Measurements from ENCODE around the gene PSME2. TPM values are rescaled to one million over a fixed set of nuclear protein-coding genes. Genes with fewer than 3 reads are reported as not detected.
A peak's percentile ranks its signal among the peaks of the same experiment; 100 is the strongest.

PSME2 gene
- total RNA-seq: 100 to 1,000 TPM in 5 of 8 experiments, 10 to 100 TPM in 3; 77.2 to 504 (median 129) TPM

- ATAC-seq (replicated peaks in 6 of 8): peak; percentile 52 to 77 (median 72)
- Histone ChIP-seq H3K27ac (peak within 1 kb of the TSS; percentile 70 to 89), H3K4me3 (peak within 1 kb of the TSS; percentile 59 to 87 (median 72)), H3K4me1 (replicated peaks in 1 of 2) (peaks cover 10 to 11% of the 10 kb centered on the region in 2 donors)
- in situ Hi-C loops (cut with MboI; ENCODE audit: low pct_unique_long_range_greater_than_20kb in 2 of 9, low sequenced_read_pairs in 9 of 9, unreplicated experiment in 9 of 9): no loop called here
- WGBS, 10 experiments: no CpG with 5 or more reads among the region's 25 CpGs
Observed at GRCh38 chr14:24146453-24146977, at the start of gene PSME2. Gene PSME2, minus strand, starts transcription at chr14:24146610. Its CDS starts 29 bp downstream, at chr14:24146581.

- Histone ChIP-seq H3K4me1 (replicated peaks in 1 of 2) (peaks cover 14 to 19% of the 10 kb centered on the region in 2 donors), H3K27ac (peak within 1 kb of the TSS; percentile 99 to 100), H3K4me3 (peak within 1 kb of the TSS; percentile 76 to 82 (median 79))
- peak; percentile 87 to 94 (median 92) for ATAC-seq (replicated peaks in 6 of 8)
- in situ Hi-C loops (cut with MboI; ENCODE audit: low pct_unique_long_range_greater_than_20kb in 2 of 9, low sequenced_read_pairs in 9 of 9, unreplicated experiment in 9 of 9): no loop called here
- whole genome bisulfite sequencing, 10 experiments: 0 to 3% (median 1%) methylated on average over 2 to 15 of the region's 89 CpGs; no CpG with 5 or more reads in 7 of the 10 experiments
Observed at GRCh38 chr14:24195186-24196070, 49.0 kb upstream of the PSME2 start, which contains the start of gene TM9SF1. Gene TM9SF1, minus strand, starts transcription at chr14:24195441. Its CDS starts 422 bp downstream, at chr14:24195019.

- Histone ChIP-seq H3K4me1 (replicated peaks in 1 of 2) (peaks cover 14 to 19% of the 10 kb centered on the region in 2 donors), H3K4me3 (peak overlapping the region; percentile 76 to 82 (median 79)), H3K27ac (peak overlapping the region; percentile 99 to 100)
- in situ Hi-C loops (cut with MboI; ENCODE audit: low pct_unique_long_range_greater_than_20kb in 2 of 9, low sequenced_read_pairs in 9 of 9, unreplicated experiment in 9 of 9): no loop called here
- WGBS, 10 experiments: 80 to 100% (median 92%) methylated on average over 1 to 3 of the region's 8 CpGs; no CpG with 5 or more reads in 7 of the 10 experiments
- no peak for ATAC-seq (replicated peaks in 6 of 8)
Observed at GRCh38 chr14:24194873-24195185, 48.4 kb upstream of the PSME2 start.

- Histone ChIP-seq H3K4me1 (replicated peaks in 1 of 2) (peaks cover 16 to 21% of the 10 kb centered on the region in 2 donors), H3K4me3 (peak overlapping the region; percentile 76 to 82 (median 79)), H3K27ac (peak overlapping the region in 1 of 2 donors; percentile 100)
- no peak for ATAC-seq (replicated peaks in 6 of 8)
- in situ Hi-C loops (cut with MboI; ENCODE audit: low pct_unique_long_range_greater_than_20kb in 2 of 9, low sequenced_read_pairs in 9 of 9, unreplicated experiment in 9 of 9): no loop called here
- WGBS, 10 experiments: 60 to 100% (median 88%) methylated on average over 1 to 5 of the region's 7 CpGs
Observed at GRCh38 chr14:24194186-24194872, 47.9 kb upstream of the PSME2 start.

- no peak for ATAC-seq (replicated peaks in 6 of 8)
- Histone ChIP-seq H3K4me1 (replicated peaks in 1 of 2) (peaks cover 19 to 26% of the 10 kb centered on the region in 2 donors), H3K27ac (no peak overlapping the region), H3K4me3 (no peak overlapping the region)
- 89 to 100% (median 100%) methylated on average over 1 to 6 of the region's 15 CpGs; no CpG with 5 or more reads in 2 of the 10 experiments for WGBS, 10 experiments
- in situ Hi-C loops (cut with MboI; ENCODE audit: low pct_unique_long_range_greater_than_20kb in 2 of 9, low sequenced_read_pairs in 9 of 9, unreplicated experiment in 9 of 9): no loop called here
Observed at GRCh38 chr14:24192933-24193332, 46.5 kb upstream of the PSME2 start.

GRCh38 chr14:24190416-24190815, 44.0 kb upstream of the PSME2 start:
- 75 to 100% (median 91%) methylated on average over 1 to 5 of the region's 10 CpGs; no CpG with 5 or more reads in 2 of the 10 experiments for WGBS, 10 experiments
- peaks cover 16 to 23% of the 10 kb centered on the region in 2 donors for H3K4me1 ChIP-seq (replicated peaks in 1 of 2)
- in situ Hi-C loops (cut with MboI; ENCODE audit: low pct_unique_long_range_greater_than_20kb in 2 of 9, low sequenced_read_pairs in 9 of 9, unreplicated experiment in 9 of 9): no loop called here
- H3K4me3 ChIP-seq: no peak overlapping the region
- H3K27ac ChIP-seq: no peak overlapping the region
- ATAC-seq (replicated peaks in 6 of 8): no peak

- Histone ChIP-seq H3K4me1 (replicated peaks in 1 of 2) (peaks cover 13 to 18% of the 10 kb centered on the region in 2 donors), H3K27ac (peak overlapping the region in 1 of 2 donors; percentile 25), H3K4me3 (no peak overlapping the region)
- ATAC-seq (replicated peaks in 6 of 8): no peak
- in situ Hi-C loops (cut with MboI; ENCODE audit: low pct_unique_long_range_greater_than_20kb in 2 of 9, low sequenced_read_pairs in 9 of 9, unreplicated experiment in 9 of 9): no loop called here
- WGBS, 10 experiments: 68 to 100% (median 91%) methylated on average over 1 to 6 of the region's 9 CpGs; no CpG with 5 or more reads in 2 of the 10 experiments
Observed at GRCh38 chr14:24189460-24189859, 43.0 kb upstream of the PSME2 start.

GRCh38 chr14:24189059-24189375, 42.6 kb upstream of the PSME2 start:
- no peak for ATAC-seq (replicated peaks in 6 of 8)
- H3K4me1 ChIP-seq (replicated peaks in 1 of 2): peaks cover 11 to 14% of the 10 kb centered on the region in 2 donors
- in situ Hi-C loops (cut with MboI; ENCODE audit: low pct_unique_long_range_greater_than_20kb in 2 of 9, low sequenced_read_pairs in 9 of 9, unreplicated experiment in 9 of 9): no loop called here
- peak overlapping the region; percentile 57 to 87 (median 72) for H3K4me3 ChIP-seq
- WGBS, 10 experiments: 0 to 17% (median 0%) methylated on average over 1 to 3 of the region's 3 CpGs; no CpG with 5 or more reads in 2 of the 10 experiments
- peak overlapping the region in 1 of 2 donors; percentile 25 for H3K27ac ChIP-seq

- Histone ChIP-seq H3K27ac (peak within 1 kb of the TSS; percentile 83 to 94), H3K4me3 (peak within 1 kb of the TSS; percentile 57 to 87 (median 72)), H3K4me1 (replicated peaks in 1 of 2) (peaks cover 11 to 14% of the 10 kb centered on the region in 2 donors)
- peak; percentile 90 to 96 (median 94) for ATAC-seq (replicated peaks in 6 of 8)
- in situ Hi-C loops (cut with MboI; ENCODE audit: low pct_unique_long_range_greater_than_20kb in 2 of 9, low sequenced_read_pairs in 9 of 9, unreplicated experiment in 9 of 9): no loop called here
- WGBS, 10 experiments: 0 to 4% (median 0%) methylated on average over 1 to 17 of the region's 65 CpGs
Observed at GRCh38 chr14:24188251-24189058, 42.0 kb upstream of the PSME2 start, which contains the start of gene IPO4. Gene IPO4, minus strand, starts transcription at chr14:24188816. Its CDS starts 29 bp downstream, at chr14:24188787.

GRCh38 chr14:24187539-24187915, 41.1 kb upstream of the PSME2 start:
- H3K27ac ChIP-seq: no peak overlapping the region
- H3K4me1 ChIP-seq (replicated peaks in 1 of 2): peaks cover 11 to 14% of the 10 kb centered on the region in 2 donors
- H3K4me3 ChIP-seq: peak overlapping the region in 4 of 5 donors; percentile 57 to 87 (median 69)
- no peak for ATAC-seq (replicated peaks in 6 of 8)
- in situ Hi-C loops (cut with MboI; ENCODE audit: low pct_unique_long_range_greater_than_20kb in 2 of 9, low sequenced_read_pairs in 9 of 9, unreplicated experiment in 9 of 9): no loop called here
- 94% methylated on average over 2 of the region's 2 CpGs; no CpG with 5 or more reads in 9 of the 10 experiments for WGBS, 10 experiments

- H3K4me3 ChIP-seq: peak overlapping the region in 1 of 5 donors; percentile 87
- ATAC-seq (replicated peaks in 6 of 8): no peak
- WGBS, 10 experiments: 82 to 97% (median 92%) methylated on average over 4 to 7 of the region's 10 CpGs; no CpG with 5 or more reads in 6 of the 10 experiments
- H3K4me1 ChIP-seq (replicated peaks in 1 of 2): peaks cover 11 to 14% of the 10 kb centered on the region in 2 donors
- in situ Hi-C loops (cut with MboI; ENCODE audit: low pct_unique_long_range_greater_than_20kb in 2 of 9, low sequenced_read_pairs in 9 of 9, unreplicated experiment in 9 of 9): no loop called here
- no peak overlapping the region for H3K27ac ChIP-seq
Observed at GRCh38 chr14:24186831-24187538, 40.6 kb upstream of the PSME2 start.

GRCh38 chr14:24185741-24186140, 39.3 kb upstream of the PSME2 start:
- WGBS, 10 experiments: 87 to 100% (median 97%) methylated on average over 1 to 5 of the region's 11 CpGs; no CpG with 5 or more reads in 4 of the 10 experiments
- ATAC-seq (replicated peaks in 6 of 8): no peak
- H3K4me3 ChIP-seq: no peak overlapping the region
- no peak overlapping the region for H3K27ac ChIP-seq
- in situ Hi-C loops (cut with MboI; ENCODE audit: low pct_unique_long_range_greater_than_20kb in 2 of 9, low sequenced_read_pairs in 9 of 9, unreplicated experiment in 9 of 9): no loop called here
- peaks cover 12 to 20% of the 10 kb centered on the region in 2 donors for H3K4me1 ChIP-seq (replicated peaks in 1 of 2)
